ENCODE data around the gene MYOZ3. TPM values are rescaled to one million over a fixed set of nuclear protein-coding genes. Genes with fewer than 3 reads are reported as not detected.

MYOZ3 gene
- polyA plus RNA-seq, 4 donors = 0.27 to 1.5 (median 0.38) TPM

DNA sequence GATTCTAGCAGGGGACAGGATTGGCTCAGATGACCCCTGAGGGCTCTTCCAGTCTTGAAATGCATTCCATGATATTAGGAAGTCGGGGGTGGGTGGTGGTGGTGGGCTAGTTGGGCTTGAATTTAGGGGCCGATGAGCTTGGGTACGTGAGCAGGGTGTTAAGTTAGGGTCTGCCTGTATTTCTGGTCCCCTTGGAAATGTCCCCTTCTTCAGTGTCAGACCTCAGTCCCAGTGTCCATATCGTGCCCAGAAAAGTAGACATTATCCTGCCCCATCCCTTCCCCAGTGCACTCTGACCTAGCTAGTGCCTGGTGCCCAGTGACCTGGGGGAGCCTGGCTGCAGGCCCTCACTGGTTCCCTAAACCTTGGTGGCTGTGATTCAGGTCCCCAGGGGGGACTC lies 2.9 kb upstream of the MYOZ3 start:
- no peaks in the 10 kb centered on the region for H3K9me3 ChIP-seq (ENCODE audit: control insufficient read depth in 2 of 2, insufficient read depth in 1 of 2, low read depth in 1 of 2, low read length in 1 of 2)
- no peak for DNase-seq
- peaks cover 0 to 16% (median 0%) of the 10 kb centered on the region in 3 donors for H3K36me3 ChIP-seq (ENCODE audit: control insufficient read depth in 3 of 3, insufficient read depth in 2 of 3, low read depth in 1 of 3, low read length in 3 of 3)
- no peak for FAIRE-seq
- H3K27ac ChIP-seq (ENCODE audit: low read depth in 1 of 3, low read length in 2 of 3) = no peak overlapping the region
- 88 to 92% (median 92%) methylated on average over 4 of the region's 4 CpGs for WGBS, 3 donors
- H3K27me3 ChIP-seq (ENCODE audit: control insufficient read depth in 3 of 3, insufficient read depth in 3 of 3, low read length in 3 of 3) = peaks cover 0 to 12% (median 0%) of the 10 kb centered on the region in 3 donors
- H3K4me3 ChIP-seq (ENCODE audit: low read depth in 1 of 3, low read length in 3 of 3) = no peak overlapping the region
- peaks cover 0 to 9% (median 0%) of the 10 kb centered on the region in 3 donors for H3K4me1 ChIP-seq (ENCODE audit: control insufficient read depth in 3 of 3, insufficient read depth in 2 of 3, low read depth in 1 of 3, low read length in 2 of 3)

DNA sequence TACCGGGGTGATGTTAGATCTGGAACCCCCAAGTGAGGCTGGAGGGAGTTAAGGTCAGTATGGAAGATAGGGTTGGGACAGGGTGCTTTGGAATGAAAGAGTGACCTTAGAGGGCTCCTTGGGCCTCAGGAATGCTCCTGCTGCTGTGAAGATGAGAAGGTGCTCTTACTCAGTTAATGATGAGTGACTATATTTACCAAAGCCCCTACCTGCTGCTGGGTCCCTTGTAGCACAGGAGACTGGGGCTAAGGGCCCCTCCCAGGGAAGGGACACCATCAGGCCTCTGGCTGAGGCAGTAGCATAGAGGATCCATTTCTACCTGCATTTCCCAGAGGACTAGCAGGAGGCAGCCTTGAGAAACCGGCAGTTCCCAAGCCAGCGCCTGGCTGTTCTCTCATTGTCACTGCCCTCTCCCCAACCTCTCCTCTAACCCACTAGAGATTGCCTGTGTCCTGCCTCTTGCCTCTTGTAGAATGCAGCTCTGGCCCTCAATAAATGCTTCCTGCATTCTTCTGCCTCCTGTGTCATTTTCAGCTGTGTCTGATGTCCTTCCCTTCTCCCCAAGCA lies 2.3 kb upstream of the MYOZ3 start:
- Histone ChIP-seq H3K9me3 (ENCODE audit: control insufficient read depth in 2 of 2, insufficient read depth in 1 of 2, low read depth in 1 of 2, low read length in 1 of 2) (no peaks in the 10 kb centered on the region), H3K27me3 (ENCODE audit: control insufficient read depth in 3 of 3, insufficient read depth in 3 of 3, low read length in 3 of 3) (peaks cover 0 to 12% (median 0%) of the 10 kb centered on the region in 3 donors), H3K27ac (ENCODE audit: low read depth in 1 of 3, low read length in 2 of 3) (no peak overlapping the region), H3K36me3 (ENCODE audit: control insufficient read depth in 3 of 3, insufficient read depth in 2 of 3, low read depth in 1 of 3, low read length in 3 of 3) (peaks cover 0 to 11% (median 0%) of the 10 kb centered on the region in 3 donors), H3K4me3 (ENCODE audit: low read depth in 1 of 3, low read length in 3 of 3) (no peak overlapping the region), H3K4me1 (ENCODE audit: control insufficient read depth in 3 of 3, insufficient read depth in 2 of 3, low read depth in 1 of 3, low read length in 2 of 3) (peaks cover 0 to 9% (median 0%) of the 10 kb centered on the region in 3 donors)
- 37 to 61% (median 38%) methylated on average over 3 of the region's 3 CpGs for WGBS, 3 donors
- DNase-seq (no peak), FAIRE-seq (no peak)

DNA sequence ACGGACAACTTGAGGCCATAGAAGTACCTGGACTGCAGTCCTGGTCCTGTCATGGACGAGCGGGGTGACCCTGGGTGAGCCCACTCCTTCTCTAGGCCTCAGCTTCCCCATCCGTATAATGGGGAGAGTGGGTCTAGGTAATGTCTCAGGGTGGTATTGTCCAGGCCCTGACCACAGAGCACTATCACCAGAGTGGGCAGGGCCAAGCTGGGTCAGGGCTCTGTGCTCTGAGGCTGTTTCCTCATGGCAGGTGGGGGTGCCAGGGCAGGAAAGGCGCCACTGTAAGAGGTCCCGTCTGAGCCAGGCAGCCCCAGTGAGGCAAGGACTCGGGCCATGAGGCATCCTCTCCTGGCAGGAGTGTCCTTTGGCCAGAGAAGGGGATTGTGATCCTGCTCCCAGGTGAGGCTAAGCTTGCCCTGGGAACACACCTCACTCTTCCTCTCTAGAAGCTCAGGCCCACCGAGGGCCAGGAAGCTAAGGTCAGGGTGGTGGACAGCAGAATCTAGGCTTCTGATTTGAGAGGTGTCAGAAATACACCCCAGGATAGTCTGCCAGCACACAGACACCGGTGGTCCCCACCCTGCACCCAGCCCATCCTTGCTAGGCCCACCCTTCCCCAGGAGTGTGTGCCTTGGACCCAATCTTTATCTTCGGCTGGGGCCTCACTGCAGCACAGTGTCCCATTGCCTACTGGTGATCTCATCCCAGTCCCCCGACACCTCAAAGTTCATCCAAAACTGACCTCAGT lies 1.5 kb upstream of the MYOZ3 start:
- 70 to 79% (median 76%) methylated on average over 11 of the region's 11 CpGs for WGBS, 3 donors
- FAIRE-seq (no peak), DNase-seq (no peak)
- Histone ChIP-seq H3K4me3 (ENCODE audit: low read depth in 1 of 3, low read length in 3 of 3) (no peak overlapping the region), H3K27me3 (ENCODE audit: control insufficient read depth in 3 of 3, insufficient read depth in 3 of 3, low read length in 3 of 3) (peaks cover 0 to 12% (median 0%) of the 10 kb centered on the region in 3 donors), H3K27ac (ENCODE audit: low read depth in 1 of 3, low read length in 2 of 3) (peak overlapping the region in 1 of 3 donors; percentile 27), H3K4me1 (ENCODE audit: control insufficient read depth in 3 of 3, insufficient read depth in 2 of 3, low read depth in 1 of 3, low read length in 2 of 3) (peaks cover 0 to 9% (median 0%) of the 10 kb centered on the region in 3 donors), H3K9me3 (ENCODE audit: control insufficient read depth in 2 of 2, insufficient read depth in 1 of 2, low read depth in 1 of 2, low read length in 1 of 2) (no peaks in the 10 kb centered on the region), H3K36me3 (ENCODE audit: control insufficient read depth in 3 of 3, insufficient read depth in 2 of 3, low read depth in 1 of 3, low read length in 3 of 3) (peaks cover 0 to 11% (median 0%) of the 10 kb centered on the region in 3 donors)

GRCh38 chr5:150660108-150660831 lies 781 bp upstream of the MYOZ3 start:
- DNase-seq (no peak), FAIRE-seq (no peak)
- no peaks in the 10 kb centered on the region for H3K9me3 ChIP-seq (ENCODE audit: control insufficient read depth in 2 of 2, insufficient read depth in 1 of 2, low read depth in 1 of 2, low read length in 1 of 2)
- no peak overlapping the region for H3K4me3 ChIP-seq (ENCODE audit: low read depth in 1 of 3, low read length in 3 of 3)
- peaks cover 0 to 17% (median 0%) of the 10 kb centered on the region in 3 donors for H3K27me3 ChIP-seq (ENCODE audit: control insufficient read depth in 3 of 3, insufficient read depth in 3 of 3, low read length in 3 of 3)
- peaks cover 0 to 9% (median 0%) of the 10 kb centered on the region in 3 donors for H3K36me3 ChIP-seq (ENCODE audit: control insufficient read depth in 3 of 3, insufficient read depth in 2 of 3, low read depth in 1 of 3, low read length in 3 of 3)
- peaks cover 0 to 9% (median 0%) of the 10 kb centered on the region in 3 donors for H3K4me1 ChIP-seq (ENCODE audit: control insufficient read depth in 3 of 3, insufficient read depth in 2 of 3, low read depth in 1 of 3, low read length in 2 of 3)
- peak overlapping the region in 1 of 3 donors; percentile 27 for H3K27ac ChIP-seq (ENCODE audit: low read depth in 1 of 3, low read length in 2 of 3)
- WGBS, 3 donors = 58 to 67% (median 62%) methylated on average over 4 of the region's 4 CpGs

- Histone ChIP-seq H3K27me3 (ENCODE audit: control insufficient read depth in 3 of 3, insufficient read depth in 3 of 3, low read length in 3 of 3) (peaks cover 0 to 17% (median 0%) of the 10 kb centered on the region in 3 donors), H3K9me3 (ENCODE audit: control insufficient read depth in 2 of 2, insufficient read depth in 1 of 2, low read depth in 1 of 2, low read length in 1 of 2) (no peaks in the 10 kb centered on the region), H3K4me1 (ENCODE audit: control insufficient read depth in 3 of 3, insufficient read depth in 2 of 3, low read depth in 1 of 3, low read length in 2 of 3) (peaks cover 0 to 4% (median 0%) of the 10 kb centered on the region in 3 donors), H3K27ac (ENCODE audit: low read depth in 1 of 3, low read length in 2 of 3) (no peak overlapping the region), H3K4me3 (ENCODE audit: low read depth in 1 of 3, low read length in 3 of 3) (no peak overlapping the region), H3K36me3 (ENCODE audit: control insufficient read depth in 3 of 3, insufficient read depth in 2 of 3, low read depth in 1 of 3, low read length in 3 of 3) (peaks cover 0 to 5% (median 0%) of the 10 kb centered on the region in 3 donors)
- WGBS, 3 donors = 83 to 86% (median 84%) methylated on average over 10 of the region's 10 CpGs
- FAIRE-seq = no peak
- no peak for DNase-seq
Measured at GRCh38 chr5:150661821-150662596, 958 bp downstream of the MYOZ3 start.

- H3K27me3 ChIP-seq (ENCODE audit: control insufficient read depth in 3 of 3, insufficient read depth in 3 of 3, low read length in 3 of 3) = peaks cover 0 to 17% (median 0%) of the 10 kb centered on the region in 3 donors
- 78 to 86% (median 81%) methylated on average over 4 of the region's 4 CpGs for WGBS, 3 donors
- no peak overlapping the region for H3K27ac ChIP-seq (ENCODE audit: low read depth in 1 of 3, low read length in 2 of 3)
- H3K4me3 ChIP-seq (ENCODE audit: low read depth in 1 of 3, low read length in 3 of 3) = no peak overlapping the region
- no peaks in the 10 kb centered on the region for H3K9me3 ChIP-seq (ENCODE audit: control insufficient read depth in 2 of 2, insufficient read depth in 1 of 2, low read depth in 1 of 2, low read length in 1 of 2)
- no peaks in the 10 kb centered on the region for H3K36me3 ChIP-seq (ENCODE audit: control insufficient read depth in 3 of 3, insufficient read depth in 2 of 3, low read depth in 1 of 3, low read length in 3 of 3)
- DNase-seq (no peak), FAIRE-seq (no peak)
- H3K4me1 ChIP-seq (ENCODE audit: control insufficient read depth in 3 of 3, insufficient read depth in 2 of 3, low read depth in 1 of 3, low read length in 2 of 3) = no peaks in the 10 kb centered on the region
Measured at GRCh38 chr5:150662731-150663516, 1.9 kb downstream of the MYOZ3 start.

- no peak overlapping the region for H3K4me3 ChIP-seq (ENCODE audit: low read depth in 1 of 3, low read length in 3 of 3)
- no peaks in the 10 kb centered on the region for H3K36me3 ChIP-seq (ENCODE audit: control insufficient read depth in 3 of 3, insufficient read depth in 2 of 3, low read depth in 1 of 3, low read length in 3 of 3)
- no peak overlapping the region for H3K27ac ChIP-seq (ENCODE audit: low read depth in 1 of 3, low read length in 2 of 3)
- WGBS, 3 donors = 89 to 94% (median 91%) methylated on average over 3 of the region's 3 CpGs
- no peaks in the 10 kb centered on the region for H3K9me3 ChIP-seq (ENCODE audit: control insufficient read depth in 2 of 2, insufficient read depth in 1 of 2, low read depth in 1 of 2, low read length in 1 of 2)
- H3K4me1 ChIP-seq (ENCODE audit: control insufficient read depth in 3 of 3, insufficient read depth in 2 of 3, low read depth in 1 of 3, low read length in 2 of 3) = no peaks in the 10 kb centered on the region
- FAIRE-seq = no peak
- peaks cover 0 to 17% (median 0%) of the 10 kb centered on the region in 3 donors for H3K27me3 ChIP-seq (ENCODE audit: control insufficient read depth in 3 of 3, insufficient read depth in 3 of 3, low read length in 3 of 3)
- DNase-seq = no peak
Measured at GRCh38 chr5:150663936-150664335, 2.9 kb downstream of the MYOZ3 start.
